Skeletal muscle satellite cell (primary cell): ENCODE data around the gene NME5.
"Not testable (repeated sequence)": the region's sequence is repeated elsewhere in the genome, so short reads cannot be mapped to it uniquely, and the experiment has no call there.

ENCODE experiments used
- H3K27me3 ChIP-seq: 2 replicates; pipeline ENCODE4 v1.7.0; 2013; ENCODE audit warnings: low read length; ENCODE audit not compliant: control insufficient read depth, insufficient read depth
- H3K36me3 ChIP-seq: 2 replicates; pipeline ENCODE4 v1.7.0; 2013; ENCODE audit warnings: mild to moderate bottlenecking, control low read depth, low read length; ENCODE audit not compliant: insufficient read depth
- H3K4me1 ChIP-seq: 2 replicates; pipeline ENCODE4 v1.7.0; 2013; ENCODE audit warnings: low read length; ENCODE audit not compliant: control insufficient read depth, insufficient read depth
- H3K4me2 ChIP-seq: 2 replicates; pipeline ENCODE4 v1.7.0; 2013; ENCODE audit warnings: mild to moderate bottlenecking, low read length
- H3K4me3 ChIP-seq: 2 replicates; pipeline ENCODE4 v1.7.0; 2013; ENCODE audit warnings: low read length
- H3K9ac ChIP-seq: 2 replicates; pipeline ENCODE4 v1.7.0; 2013; ENCODE audit warnings: mild to moderate bottlenecking, low read depth, low read length, moderate library complexity
- H3K9me3 ChIP-seq: replicated peaks from 2 replicates; pipeline ENCODE4 v1.7.0; 2013; ENCODE audit warnings: mild to moderate bottlenecking, control low read depth, low read length

NME5 gene

GRCh38 chr5:138096997-138097828, 42.0 kb downstream of the NME5 start:
- no peak overlapping the region for H3K9ac ChIP-seq
- no peak overlapping the region for H3K4me2 ChIP-seq
- no peaks in the 10 kb centered on the region for H3K9me3 ChIP-seq
- H3K4me3 ChIP-seq: no peak overlapping the region
- H3K27me3 ChIP-seq: peaks cover 50% of the 10 kb centered on the region
- H3K4me1 ChIP-seq: no peaks in the 10 kb centered on the region
- no peaks in the 10 kb centered on the region for H3K36me3 ChIP-seq

- H3K4me2 ChIP-seq: no peak overlapping the region
- no peak overlapping the region for H3K4me3 ChIP-seq
- no peaks in the 10 kb centered on the region for H3K36me3 ChIP-seq
- no peaks in the 10 kb centered on the region for H3K9me3 ChIP-seq
- peaks cover 53% of the 10 kb centered on the region for H3K27me3 ChIP-seq
- H3K4me1 ChIP-seq: no peaks in the 10 kb centered on the region
- H3K9ac ChIP-seq: no peak overlapping the region
Observed at GRCh38 chr5:138096363-138096762, 42.9 kb downstream of the NME5 start.

GRCh38 chr5:138095100-138095907, 43.9 kb downstream of the NME5 start:
- Histone ChIP-seq H3K27me3 (peaks cover 64% of the 10 kb centered on the region), H3K9ac (no peak overlapping the region), H3K9me3 (no peaks in the 10 kb centered on the region), H3K4me1 (no peaks in the 10 kb centered on the region), H3K4me3 (no peak overlapping the region), H3K36me3 (no peaks in the 10 kb centered on the region), H3K4me2 (no peak overlapping the region)

GRCh38 chr5:138093036-138093435, 46.2 kb downstream of the NME5 start:
- H3K9ac ChIP-seq: no peak overlapping the region
- H3K4me1 ChIP-seq: no peaks in the 10 kb centered on the region
- no peak overlapping the region for H3K4me3 ChIP-seq
- H3K36me3 ChIP-seq: no peaks in the 10 kb centered on the region
- H3K9me3 ChIP-seq: no peaks in the 10 kb centered on the region
- H3K27me3 ChIP-seq: peaks cover 72% of the 10 kb centered on the region
- H3K4me2 ChIP-seq: no peak overlapping the region

DNA sequence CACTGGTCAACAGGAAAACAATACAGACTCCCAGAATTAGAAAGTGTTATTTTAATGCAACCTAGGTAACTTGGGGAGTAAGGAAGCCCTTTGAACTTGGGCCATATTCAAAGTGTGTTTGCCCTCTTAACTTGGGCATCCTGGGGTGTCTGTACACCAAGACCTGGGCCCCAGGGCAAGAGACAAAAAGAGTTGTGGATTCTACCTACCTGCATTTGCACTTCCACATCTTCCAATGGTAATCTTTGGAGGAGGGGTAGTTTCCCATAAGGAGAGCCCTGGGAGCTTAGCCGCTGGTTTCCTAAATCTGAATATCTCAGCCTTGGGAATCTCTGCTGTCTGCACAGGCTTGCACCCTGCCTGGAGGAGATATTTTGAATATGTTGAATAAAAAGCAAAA, 46.9 kb downstream of the NME5 start:
- H3K9me3 ChIP-seq: no peaks in the 10 kb centered on the region
- no peaks in the 10 kb centered on the region for H3K4me1 ChIP-seq
- no peaks in the 10 kb centered on the region for H3K36me3 ChIP-seq
- no peak overlapping the region for H3K4me3 ChIP-seq
- no peak overlapping the region for H3K4me2 ChIP-seq
- H3K27me3 ChIP-seq: peaks cover 76% of the 10 kb centered on the region
- no peak overlapping the region for H3K9ac ChIP-seq

DNA sequence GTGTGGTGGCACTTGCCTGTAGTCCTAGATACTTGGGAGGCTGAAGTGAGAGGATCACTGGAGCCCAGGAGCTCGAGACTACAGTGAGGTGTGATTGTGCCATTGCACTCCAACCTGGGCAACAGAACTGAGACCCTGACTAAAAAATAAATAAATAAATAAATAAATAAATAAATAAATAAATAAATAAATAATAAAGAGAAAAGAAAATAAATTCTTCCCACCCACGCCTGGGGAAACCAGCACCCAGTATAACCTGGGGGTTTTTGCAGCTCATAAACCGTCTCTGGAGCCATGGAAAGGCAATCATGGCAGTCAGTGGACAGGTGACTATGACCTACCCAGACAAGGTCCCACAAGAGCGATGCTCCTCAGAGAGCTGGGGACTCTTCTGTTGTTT, 47.5 kb downstream of the NME5 start:
- Histone ChIP-seq H3K36me3 (no peaks in the 10 kb centered on the region), H3K9me3 (no peaks in the 10 kb centered on the region), H3K4me2 (no peak overlapping the region), H3K4me1 (no peaks in the 10 kb centered on the region), H3K4me3 (no peak overlapping the region), H3K27me3 (peaks cover 71% of the 10 kb centered on the region), H3K9ac (no peak overlapping the region)

GRCh38 chr5:138083702-138084101, 55.5 kb downstream of the NME5 start, which contains the start of gene WNT8A:
Gene WNT8A, plus strand, starts transcription at chr5:138084033. Its CDS starts 95 bp downstream, at chr5:138084128.
- H3K9me3 ChIP-seq: no peaks in the 10 kb centered on the region
- H3K4me2 ChIP-seq: no peak within 1 kb of the TSS
- H3K4me3 ChIP-seq: no peak within 1 kb of the TSS
- no peaks in the 10 kb centered on the region for H3K4me1 ChIP-seq
- H3K9ac ChIP-seq: no peak within 1 kb of the TSS
- no peaks in the 10 kb centered on the region for H3K36me3 ChIP-seq
- H3K27me3 ChIP-seq: peaks cover 15% of the 10 kb centered on the region

GRCh38 chr5:138082033-138082432, 57.2 kb downstream of the NME5 start:
- no peaks in the 10 kb centered on the region for H3K36me3 ChIP-seq
- peaks cover 9% of the 10 kb centered on the region for H3K27me3 ChIP-seq
- H3K4me1 ChIP-seq: no peaks in the 10 kb centered on the region
- H3K4me2 ChIP-seq: no peak overlapping the region
- no peak overlapping the region for H3K9ac ChIP-seq
- no peaks in the 10 kb centered on the region for H3K9me3 ChIP-seq
- no peak overlapping the region for H3K4me3 ChIP-seq

- H3K9ac ChIP-seq: no peak overlapping the region
- no peaks in the 10 kb centered on the region for H3K9me3 ChIP-seq
- H3K4me1 ChIP-seq: no peaks in the 10 kb centered on the region
- H3K4me3 ChIP-seq: no peak overlapping the region
- H3K27me3 ChIP-seq: peaks cover 3% of the 10 kb centered on the region
- H3K36me3 ChIP-seq: no peaks in the 10 kb centered on the region
- no peak overlapping the region for H3K4me2 ChIP-seq
Observed at GRCh38 chr5:138078006-138078643, 61.1 kb downstream of the NME5 start.

DNA sequence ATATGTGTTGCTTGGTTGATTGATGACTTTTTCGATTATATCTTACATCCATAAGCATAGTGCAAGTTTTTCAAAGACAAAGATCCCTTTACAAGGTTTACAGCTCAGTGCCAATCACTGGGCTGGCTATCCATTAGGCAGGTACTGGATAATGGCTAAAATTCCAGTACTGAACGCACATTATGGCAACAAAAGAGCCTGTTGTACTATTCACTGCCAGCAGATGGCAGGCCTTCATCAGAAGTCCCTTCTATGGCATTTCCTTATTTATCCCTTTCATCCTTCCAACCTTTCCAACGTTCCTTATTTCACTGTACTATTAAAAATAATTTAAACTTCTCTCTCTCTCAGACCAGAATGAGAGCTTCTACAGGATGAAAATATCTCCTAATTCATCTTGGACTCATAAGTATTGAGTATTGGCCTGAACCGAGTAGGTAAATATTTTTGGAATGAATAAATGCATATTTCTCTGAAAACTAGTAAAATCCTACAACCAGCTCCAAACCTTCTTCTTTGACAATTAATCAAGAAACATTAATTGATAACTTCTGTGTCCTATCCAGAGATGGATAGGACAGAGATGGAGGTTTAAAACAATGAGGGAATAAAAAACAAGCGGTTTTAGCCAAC, 62.0 kb downstream of the NME5 start:
- no peaks in the 10 kb centered on the region for H3K4me1 ChIP-seq

DNA sequence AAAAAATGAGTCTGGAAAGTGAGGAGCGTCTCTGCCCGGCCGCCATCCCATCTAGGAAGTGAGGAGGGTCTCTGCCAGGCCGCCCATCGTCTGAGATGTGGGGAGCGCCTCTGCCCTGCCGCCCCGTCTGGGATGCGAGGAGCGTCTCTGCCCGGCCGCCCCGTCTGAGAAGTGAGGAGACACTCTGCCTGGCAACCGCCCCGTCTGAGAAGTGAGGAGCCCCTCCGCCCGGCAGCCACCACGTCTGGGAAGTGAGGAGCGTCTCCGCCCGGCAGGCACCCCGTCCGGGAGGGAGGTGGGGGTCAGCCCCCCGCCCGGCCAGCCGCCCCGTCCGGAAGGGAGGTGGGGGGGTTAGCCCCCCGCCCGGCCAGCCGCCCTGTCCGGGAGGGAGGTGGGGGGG, 69.2 kb downstream of the NME5 start:
- H3K4me3 ChIP-seq, H3K4me2 ChIP-seq: not testable (repeated sequence)

More for the DNA sequence above, 62.0 kb downstream of the NME5 start:
- no peaks in the 10 kb centered on the region for H3K36me3 ChIP-seq
- no peak overlapping the region for H3K9ac ChIP-seq
- no peak overlapping the region for H3K4me3 ChIP-seq
- peaks cover 3% of the 10 kb centered on the region for H3K27me3 ChIP-seq
- H3K4me2 ChIP-seq: no peak overlapping the region
- H3K9me3 ChIP-seq: no peaks in the 10 kb centered on the region

More for the DNA sequence above, 69.2 kb downstream of the NME5 start:
- not testable (repeated sequence) for H3K4me1 ChIP-seq, H3K36me3 ChIP-seq, H3K27me3 ChIP-seq, H3K9me3 ChIP-seq, H3K9ac ChIP-seq
